Trophoblast cell (in vitro differentiated cells and primary cell): Measurements from ENCODE around the gene POU2F1.
A peak's percentile ranks its signal among the peaks of the same experiment; 100 is the strongest.

Experiments
- DNase-seq, 2 donors: peaks; one replicate each; pipeline ENCODE4 v3.0.0-alpha.2; 2016
- H2AFZ ChIP-seq: 2 replicates; pipeline ENCODE4 v1.6.1; 2013; ENCODE audit warnings: low read length, moderate library complexity, mild to moderate bottlenecking; ENCODE audit not compliant: insufficient read depth, poor library complexity
- H2AK5ac ChIP-seq: 2 replicates; pipeline ENCODE4 v1.6.1; 2013; ENCODE audit warnings: mild to moderate bottlenecking, low read length
- H2BK120ac ChIP-seq: 2 replicates; pipeline ENCODE4 v1.6.1; 2013; ENCODE audit warnings: low read length, mild to moderate bottlenecking, moderate library complexity; ENCODE audit not compliant: insufficient read depth, poor library complexity
- H2BK12ac ChIP-seq: 2 replicates; pipeline ENCODE4 v1.6.1; 2013; ENCODE audit warnings: mild to moderate bottlenecking, low read length, moderate library complexity
- H2BK5ac ChIP-seq: 2 replicates; pipeline ENCODE4 v1.6.1; 2013; ENCODE audit warnings: low read length, low read depth, moderate library complexity, mild to moderate bottlenecking; ENCODE audit not compliant: poor library complexity
- H3K14ac ChIP-seq: 2 replicates; pipeline ENCODE4 v1.6.1; 2013; ENCODE audit warnings: mild to moderate bottlenecking, low read length
- H3K18ac ChIP-seq: 2 replicates; pipeline ENCODE4 v1.6.1; 2013; ENCODE audit warnings: mild to moderate bottlenecking, low read length
- H3K23ac ChIP-seq: 2 replicates; pipeline ENCODE4 v1.6.1; 2013; ENCODE audit warnings: low read length
- H3K27ac ChIP-seq: 2 replicates; pipeline ENCODE4 v1.5.1; 2013; ENCODE audit warnings: low read depth, mild to moderate bottlenecking, inconsistent platforms, low read length, moderate library complexity
- H3K27me3 ChIP-seq: 2 replicates; pipeline ENCODE4 v1.6.1; 2013; ENCODE audit warnings: inconsistent platforms, mild to moderate bottlenecking, low read length, moderate library complexity; ENCODE audit not compliant: insufficient read depth
- H3K36me3 ChIP-seq, 2 experiments: 1 replicate in 1 of 2; 2 replicates in 1 of 2; pipeline ENCODE4 v1.6.1; 2013; ENCODE audit warnings: low read length in 2 of 2, mild to moderate bottlenecking in 2 of 2, moderate library complexity in 1 of 2; ENCODE audit not compliant: insufficient read depth in 2 of 2, control insufficient read depth in 1 of 2
- H3K4ac ChIP-seq: 2 replicates; pipeline ENCODE4 v1.6.1; 2013; ENCODE audit warnings: low read depth, mild to moderate bottlenecking, low read length, moderate library complexity
- H3K4me1 ChIP-seq, 2 experiments: 1 replicate in 1 of 2; 2 replicates in 1 of 2; pipeline ENCODE4 v1.6.1; 2013; ENCODE audit warnings: low read length in 2 of 2, mild to moderate bottlenecking in 2 of 2, moderate library complexity in 1 of 2; ENCODE audit not compliant: insufficient read depth in 2 of 2, control insufficient read depth in 1 of 2
- H3K4me2 ChIP-seq: 2 replicates; pipeline ENCODE4 v1.6.1; 2013; ENCODE audit warnings: inconsistent platforms, mild to moderate bottlenecking, low read length, moderate library complexity
- H3K4me3 ChIP-seq: 2 replicates; pipeline ENCODE4 v1.5.1; 2013; ENCODE audit warnings: mild to moderate bottlenecking, low read depth, low read length, inconsistent platforms
- H3K79me1 ChIP-seq: one replicate; pipeline ENCODE4 v1.6.1; 2013; ENCODE audit warnings: low read length
- H3K79me2 ChIP-seq: 2 replicates; pipeline ENCODE4 v1.6.1; 2013; ENCODE audit warnings: low read length, mild to moderate bottlenecking; ENCODE audit not compliant: control insufficient read depth, insufficient read depth, poor library complexity
- H3K9ac ChIP-seq: 2 replicates; pipeline ENCODE4 v1.6.1; 2013; ENCODE audit warnings: mild to moderate bottlenecking, low read length
- H3K9me3 ChIP-seq: 2 replicates; pipeline ENCODE4 v1.6.1; 2013; ENCODE audit warnings: low read depth, mild to moderate bottlenecking, control low read depth, inconsistent platforms, low read length; ENCODE audit not compliant: insufficient read depth
- H4K12ac ChIP-seq: 2 replicates; pipeline ENCODE4 v1.6.1; 2013; ENCODE audit warnings: low read depth, mild to moderate bottlenecking, low read length, moderate library complexity
- H4K8ac ChIP-seq: 2 replicates; pipeline ENCODE4 v1.6.1; 2013; ENCODE audit warnings: low read depth, mild to moderate bottlenecking, low read length, moderate library complexity
- H4K91ac ChIP-seq: one replicate; pipeline ENCODE4 v1.6.1; 2013; ENCODE audit warnings: low read depth, mild to moderate bottlenecking, low read length, moderate library complexity
- WGBS: extraction: QIAGEN DNeasy Blood & Tissue Kit; methylation state at CpG from one replicate; pipeline ENCODE4 v1.1.7; 2013; ENCODE audit warnings: missing lambda C conversion rate; ENCODE audit not compliant: insufficient read length, insufficient coverage; ENCODE audit errors: extremely low coverage; 5-methylcytosine and 5-hydroxymethylcytosine counted together

The POU2F1 gene

DNA sequence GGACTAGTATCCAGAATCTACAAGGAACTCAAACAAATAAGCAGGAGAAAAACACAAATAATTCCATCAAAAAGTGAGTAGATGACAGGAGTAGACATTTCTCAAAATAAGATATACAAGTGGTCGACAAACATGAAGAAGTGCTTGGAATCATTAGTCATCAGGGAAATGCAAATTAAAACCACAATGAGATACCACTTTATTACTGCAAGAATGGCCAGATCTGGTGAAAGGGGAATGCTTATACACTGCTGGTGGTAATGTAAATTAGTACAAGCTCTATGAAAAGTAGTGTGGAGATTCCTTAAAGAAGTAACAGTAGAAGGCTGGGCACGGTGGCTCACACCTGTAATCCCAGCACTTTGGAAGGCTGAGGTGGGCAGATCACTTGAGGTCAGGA, 73.8 kb downstream of the POU2F1 start:
- no peak overlapping the region for H3K27ac ChIP-seq
- H3K18ac ChIP-seq: no peak overlapping the region
- H3K9me3 ChIP-seq: no peaks in the 10 kb centered on the region
- H2BK120ac ChIP-seq: no peak overlapping the region
- no peak overlapping the region for H2AFZ ChIP-seq
- no peak overlapping the region for H3K4ac ChIP-seq
- no peaks in the 10 kb centered on the region for H3K36me3 ChIP-seq
- H3K4me1 ChIP-seq: no peaks in the 10 kb centered on the region
- H3K14ac ChIP-seq: no peak overlapping the region
- H4K12ac ChIP-seq: no peak overlapping the region
- no peak for DNase-seq
- no peaks in the 10 kb centered on the region for H3K79me1 ChIP-seq
- H4K91ac ChIP-seq: no peak overlapping the region
- no peak overlapping the region for H3K4me2 ChIP-seq
- no peak overlapping the region for H3K9ac ChIP-seq
- H2BK12ac ChIP-seq: no peak overlapping the region
- H3K27me3 ChIP-seq: no peaks in the 10 kb centered on the region
- no CpG with 5 or more reads among the region's 2 CpGs for WGBS
- H3K4me3 ChIP-seq: no peak overlapping the region
- no peak overlapping the region for H4K8ac ChIP-seq
- no peak overlapping the region for H3K23ac ChIP-seq
- H2BK5ac ChIP-seq: no peak overlapping the region
- H2AK5ac ChIP-seq: no peak overlapping the region
- H3K79me2 ChIP-seq: no peaks in the 10 kb centered on the region

DNA sequence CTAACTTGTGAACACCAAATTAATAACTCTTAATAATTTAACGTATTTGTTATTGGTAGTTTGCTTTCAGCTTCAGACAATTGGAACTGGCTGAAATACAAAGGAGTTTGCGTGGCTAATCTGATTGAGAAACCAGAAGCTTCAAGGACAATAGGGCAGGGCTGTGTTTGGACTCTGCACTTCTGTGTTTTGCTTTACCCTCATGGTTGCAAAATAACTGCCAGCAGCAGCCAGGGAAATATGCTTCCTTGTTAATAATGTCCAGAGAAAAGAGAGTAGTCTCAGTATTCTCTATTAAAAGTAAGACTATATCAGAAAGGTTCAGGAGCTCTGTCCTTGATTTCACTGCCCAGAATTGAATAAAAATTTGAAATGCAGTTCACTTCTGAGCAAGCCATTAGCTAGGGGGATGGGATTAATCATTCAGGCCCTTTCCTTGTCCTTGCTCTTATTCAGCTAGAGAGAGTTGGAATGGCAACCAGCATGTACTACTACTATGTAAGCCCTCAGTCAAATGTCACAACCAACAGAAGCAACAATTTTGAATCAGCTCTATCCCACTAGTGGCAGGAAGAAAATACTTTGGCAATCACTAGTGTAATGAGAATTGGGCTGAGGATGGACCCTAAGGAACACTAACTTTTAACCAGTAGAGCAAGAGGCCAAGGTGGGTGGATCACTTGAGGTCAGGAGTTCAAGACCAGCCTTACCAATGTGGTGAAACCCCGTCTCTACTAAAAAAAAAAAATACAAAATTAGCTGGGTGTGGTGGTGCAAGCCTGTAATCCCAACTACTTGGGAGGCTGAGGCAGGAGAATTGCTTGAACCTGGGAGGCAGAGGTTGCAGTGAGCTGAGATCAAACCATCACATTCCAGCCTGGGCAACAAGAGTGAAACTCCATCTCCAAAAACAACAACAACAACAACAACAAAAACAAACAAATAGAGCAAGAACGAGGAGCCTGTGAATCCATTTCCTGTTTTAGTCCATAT, 76.8 kb downstream of the POU2F1 start:
- Histone ChIP-seq H4K8ac (no peak overlapping the region), H3K23ac (no peak overlapping the region), H4K12ac (no peak overlapping the region), H2BK120ac (no peak overlapping the region), H3K4ac (no peak overlapping the region), H3K79me2 (no peaks in the 10 kb centered on the region), H3K79me1 (no peaks in the 10 kb centered on the region), H3K4me3 (no peak overlapping the region), H3K27ac (peak overlapping the region; percentile 43), H3K4me2 (no peak overlapping the region), H3K36me3 (no peaks in the 10 kb centered on the region), H2AFZ (no peak overlapping the region), H3K14ac (no peak overlapping the region), H3K4me1 (no peaks in the 10 kb centered on the region), H3K9me3 (no peaks in the 10 kb centered on the region), H2AK5ac (no peak overlapping the region), H3K9ac (no peak overlapping the region), H2BK12ac (no peak overlapping the region), H3K18ac (no peak overlapping the region), H4K91ac (no peak overlapping the region), H3K27me3 (no peaks in the 10 kb centered on the region), H2BK5ac (no peak overlapping the region)
- WGBS: no CpG with 5 or more reads among the region's 4 CpGs
- peak; percentile 63 to 86 for DNase-seq

DNA sequence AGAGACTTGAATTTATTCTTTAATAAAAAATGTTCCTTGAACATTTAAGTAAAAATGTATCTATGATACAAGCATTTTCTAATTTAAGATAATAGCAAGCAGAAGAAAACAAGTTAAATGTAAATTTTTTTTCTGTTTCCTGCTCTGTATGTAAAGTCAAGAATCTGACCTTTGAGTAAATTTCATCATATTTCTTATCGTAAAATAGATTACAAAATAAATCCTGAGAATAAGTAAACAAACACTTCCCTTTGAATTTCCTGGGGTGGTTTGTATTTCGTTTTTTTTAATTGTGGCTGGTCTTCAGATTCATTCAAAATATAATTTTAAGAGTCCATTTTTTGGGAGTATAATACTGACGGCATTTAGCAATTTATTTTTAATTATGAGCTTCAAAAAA, 77.6 kb downstream of the POU2F1 start:
- H3K27me3 ChIP-seq: no peaks in the 10 kb centered on the region
- H3K9ac ChIP-seq: no peak overlapping the region
- no peak overlapping the region for H3K4ac ChIP-seq
- H4K91ac ChIP-seq: no peak overlapping the region
- no peak overlapping the region for H3K27ac ChIP-seq
- no peaks in the 10 kb centered on the region for H3K79me2 ChIP-seq
- no peak overlapping the region for H2BK5ac ChIP-seq
- no peaks in the 10 kb centered on the region for H3K36me3 ChIP-seq
- no CpG with 5 or more reads among the region's 3 CpGs for WGBS
- H3K4me3 ChIP-seq: no peak overlapping the region
- no peak overlapping the region for H4K12ac ChIP-seq
- no peak overlapping the region for H4K8ac ChIP-seq
- no peak overlapping the region for H2AK5ac ChIP-seq
- no peak overlapping the region for H3K4me2 ChIP-seq
- H3K79me1 ChIP-seq: no peaks in the 10 kb centered on the region
- H3K14ac ChIP-seq: no peak overlapping the region
- H3K4me1 ChIP-seq: no peaks in the 10 kb centered on the region
- H3K9me3 ChIP-seq: no peaks in the 10 kb centered on the region
- H2AFZ ChIP-seq: no peak overlapping the region
- DNase-seq: no peak
- no peak overlapping the region for H2BK12ac ChIP-seq
- no peak overlapping the region for H3K18ac ChIP-seq
- H3K23ac ChIP-seq: no peak overlapping the region
- no peak overlapping the region for H2BK120ac ChIP-seq

DNA sequence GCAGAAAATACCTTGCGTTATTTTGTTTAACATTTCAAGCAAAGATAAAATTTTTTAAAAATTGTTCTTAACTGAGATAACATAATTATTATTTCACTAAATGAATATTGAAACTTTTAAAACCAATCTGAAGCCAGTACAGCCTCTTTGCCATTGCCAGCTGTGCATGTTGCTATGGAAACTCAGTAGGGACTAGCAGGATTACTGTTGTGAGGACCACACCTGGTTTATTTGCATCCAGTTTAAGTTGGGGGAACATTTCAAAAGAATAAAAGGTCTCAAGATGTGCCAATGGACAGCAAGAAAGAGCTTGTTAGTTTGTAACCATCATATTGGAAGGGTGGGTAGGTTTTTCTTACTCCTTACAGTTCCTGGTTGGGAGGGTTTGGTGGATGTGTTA, 80.7 kb downstream of the POU2F1 start:
- Histone ChIP-seq H2BK5ac (no peak overlapping the region), H3K18ac (no peak overlapping the region), H3K4me2 (no peak overlapping the region), H2BK120ac (no peak overlapping the region), H3K14ac (no peak overlapping the region), H3K23ac (no peak overlapping the region), H3K9me3 (no peaks in the 10 kb centered on the region), H3K4me1 (no peaks in the 10 kb centered on the region), H3K27ac (no peak overlapping the region), H3K36me3 (no peaks in the 10 kb centered on the region), H3K79me1 (no peaks in the 10 kb centered on the region), H2AFZ (no peak overlapping the region), H3K79me2 (no peaks in the 10 kb centered on the region), H4K12ac (no peak overlapping the region), H3K9ac (no peak overlapping the region), H3K27me3 (no peaks in the 10 kb centered on the region), H2AK5ac (no peak overlapping the region), H3K4me3 (no peak overlapping the region), H3K4ac (no peak overlapping the region), H2BK12ac (no peak overlapping the region), H4K91ac (no peak overlapping the region), H4K8ac (no peak overlapping the region)
- WGBS: no CpG with 5 or more reads among the region's 1 CpG
- DNase-seq: no peak
